Retina (tissue), 1 donor: ENCODE data around the gene HSPG2.
"Not testable (repeated sequence)": the region's sequence is repeated elsewhere in the genome, so short reads cannot be mapped to it uniquely, and the experiment has no call there.

ENCODE experiments used
- DNase-seq: peaks from one replicate; pipeline ENCODE4 v3.0.0-alpha.2; 2016

The HSPG2 gene

GRCh38 chr1:21937034-21937371 lies at the start of gene HSPG2:
HSPG2 (minus strand) TSS chr1:21937310; CDS start chr1:21937217, 93 bp downstream.
- no peak for DNase-seq

DNA sequence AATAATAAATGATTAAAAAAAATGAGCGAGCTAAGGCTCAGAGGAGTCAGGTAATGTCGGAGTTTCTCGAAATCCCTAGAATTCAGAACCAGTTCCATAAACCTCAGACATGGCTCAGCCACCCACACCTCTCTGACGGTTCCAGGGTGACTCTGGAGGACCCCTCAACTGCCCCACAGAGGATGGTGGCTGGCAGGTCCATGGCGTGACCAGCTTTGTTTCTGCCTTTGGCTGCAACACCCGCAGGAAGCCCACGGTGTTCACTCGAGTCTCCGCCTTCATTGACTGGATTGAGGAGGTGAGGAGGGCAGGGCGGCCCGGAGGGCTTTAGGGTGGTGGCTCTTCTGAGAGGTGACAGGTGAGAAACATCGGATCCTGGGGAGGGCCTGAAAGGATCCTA lies 49.3 kb upstream of the HSPG2 start:
- DNase-seq: not testable (repeated sequence)

GRCh38 chr1:21985893-21986292 lies 48.8 kb upstream of the HSPG2 start:
- not testable (repeated sequence) for DNase-seq

GRCh38 chr1:21983539-21983938 lies 46.4 kb upstream of the HSPG2 start:
- not testable (repeated sequence) for DNase-seq

- DNase-seq: not testable (repeated sequence)
Observed at GRCh38 chr1:21982122-21982521, 45.0 kb upstream of the HSPG2 start.

DNA sequence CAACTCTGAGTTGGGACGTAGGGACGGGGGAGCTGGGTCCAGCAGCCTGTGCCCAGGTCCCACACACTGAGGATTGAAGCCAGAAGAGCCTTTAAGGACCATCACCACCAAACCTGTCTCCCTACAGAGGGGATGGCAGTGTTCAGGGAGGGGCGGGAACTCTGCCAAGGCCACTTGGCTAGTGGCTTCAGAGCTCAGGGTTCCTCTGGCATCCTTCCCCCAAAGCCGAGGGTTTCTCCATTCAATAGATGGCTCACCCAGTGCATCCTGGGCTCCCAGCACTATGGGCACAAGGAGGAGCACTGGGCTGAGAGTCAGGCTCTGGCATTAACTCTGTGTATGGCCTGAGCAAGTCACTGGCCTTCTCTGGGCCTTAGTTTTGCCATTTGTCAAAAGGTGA lies 44.1 kb upstream of the HSPG2 start:
- not testable (repeated sequence) for DNase-seq

DNA sequence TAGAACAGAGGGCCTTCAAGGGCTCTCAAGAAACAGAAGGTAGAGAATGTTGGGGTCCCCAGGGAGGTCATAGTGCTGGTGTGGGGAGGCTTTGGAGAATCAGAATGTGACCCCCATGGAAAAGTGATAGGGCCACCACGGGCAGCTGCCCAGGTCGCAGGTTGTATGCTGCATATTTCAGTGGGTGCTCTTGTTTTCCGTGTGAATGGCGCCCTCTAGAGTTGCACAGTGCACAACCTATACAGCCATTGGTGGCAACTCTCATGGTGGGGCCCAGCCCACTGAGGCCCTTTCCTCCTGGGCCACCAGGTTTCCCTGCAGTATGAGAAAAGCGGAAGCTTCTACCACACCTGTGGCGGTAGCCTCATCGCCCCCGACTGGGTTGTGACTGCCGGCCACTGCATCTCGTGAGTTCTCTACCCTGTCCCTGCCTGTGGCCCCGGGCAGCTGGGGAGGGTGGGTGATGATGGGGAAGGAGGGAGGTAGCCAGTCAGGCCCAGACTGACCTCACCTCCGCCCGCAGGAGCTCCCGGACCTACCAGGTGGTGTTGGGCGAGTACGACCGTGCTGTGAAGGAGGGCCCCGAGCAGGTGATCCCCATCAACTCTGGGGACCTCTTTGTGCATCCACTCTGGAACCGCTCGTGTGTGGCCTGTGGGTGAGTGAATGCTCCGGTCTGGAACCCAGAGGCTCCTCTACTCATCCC lies 43.6 kb upstream of the HSPG2 start:
- DNase-seq: not testable (repeated sequence)

GRCh38 chr1:21978209-21978608 lies 41.1 kb upstream of the HSPG2 start:
- not testable (repeated sequence) for DNase-seq

DNA sequence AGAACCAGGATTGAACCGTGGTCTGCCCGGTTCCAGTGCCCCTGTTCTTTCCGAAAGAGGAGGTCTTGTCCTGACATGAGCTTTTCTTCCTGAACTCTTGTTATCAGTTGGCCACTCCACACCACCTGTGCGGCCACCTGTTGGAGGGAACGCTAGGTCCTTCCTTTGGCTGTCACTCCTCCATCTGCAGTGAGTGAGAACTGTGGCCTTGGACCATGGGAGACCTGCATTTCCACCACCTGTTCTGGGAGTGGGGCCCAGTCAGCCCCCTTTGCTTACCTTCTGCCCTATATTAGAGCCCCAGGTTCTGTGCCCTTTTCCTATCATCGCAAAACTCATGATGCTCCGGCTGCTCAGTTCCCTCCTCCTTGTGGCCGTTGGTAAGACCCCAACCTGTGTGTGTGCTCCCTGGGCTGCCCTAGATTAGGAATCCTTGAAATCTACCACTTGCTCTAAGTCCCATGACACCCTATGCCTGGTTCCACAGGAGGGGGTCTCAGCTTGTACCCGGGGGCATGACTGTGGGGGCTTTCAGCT lies 39.7 kb upstream of the HSPG2 start, which contains the start of gene CELA3B:
Gene CELA3B, plus strand, starts transcription at position 320 of the 537 bp plus-strand sequence. Its CDS starts 18 bp downstream, at position 338.
- DNase-seq: not testable (repeated sequence)

- not testable (repeated sequence) for DNase-seq
Observed at GRCh38 chr1:21975296-21975695, 38.2 kb upstream of the HSPG2 start.

DNA sequence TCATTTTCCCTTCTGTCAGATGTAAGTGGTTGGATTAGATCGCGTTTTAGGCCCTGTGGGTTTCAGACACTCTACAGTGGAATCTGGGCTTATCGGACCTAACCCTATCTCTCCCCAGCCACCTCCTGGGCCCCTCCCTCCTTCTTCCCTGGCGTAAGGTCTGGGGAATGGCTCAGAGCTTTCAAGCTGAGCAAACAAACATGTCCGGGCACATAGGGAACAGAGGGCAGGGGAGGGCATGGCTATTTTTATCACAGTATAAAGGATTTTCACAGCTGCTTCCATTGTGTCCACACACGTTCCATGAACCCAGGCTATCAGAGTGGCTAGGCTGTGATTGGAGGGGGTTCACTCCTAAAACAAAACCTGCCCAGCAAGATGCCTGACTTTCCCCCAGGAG lies 37.6 kb upstream of the HSPG2 start:
- not testable (repeated sequence) for DNase-seq

DNA sequence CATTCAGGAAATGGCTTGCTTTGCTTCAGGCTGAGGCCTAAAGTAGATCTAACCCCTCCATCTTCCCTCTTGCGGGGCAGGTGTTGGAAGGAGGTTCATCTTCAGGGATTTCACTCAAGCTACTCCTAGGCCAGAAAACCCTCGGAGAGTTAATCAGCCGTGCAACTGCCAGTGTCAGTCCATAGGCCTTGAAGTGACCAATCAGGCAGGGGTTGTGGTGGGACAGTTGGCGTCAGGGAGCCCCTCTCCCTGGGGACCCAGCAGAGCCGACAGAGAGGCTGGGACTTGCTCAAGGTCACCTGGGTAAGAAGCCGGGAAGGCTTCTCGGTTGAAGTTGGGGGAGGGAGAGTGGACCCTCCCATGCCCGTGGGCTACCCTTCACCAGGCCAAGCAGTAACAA lies 36.8 kb upstream of the HSPG2 start:
- DNase-seq: not testable (repeated sequence)

- DNase-seq: not testable (repeated sequence)
Observed at GRCh38 chr1:21972973-21973441, 35.9 kb upstream of the HSPG2 start.

- DNase-seq: not testable (repeated sequence)
Observed at GRCh38 chr1:21970523-21970922, 33.4 kb upstream of the HSPG2 start.

- DNase-seq: not testable (repeated sequence)
Observed at GRCh38 chr1:21969066-21969465, 32.0 kb upstream of the HSPG2 start.

GRCh38 chr1:21967216-21967615 lies 30.1 kb upstream of the HSPG2 start:
- not testable (repeated sequence) for DNase-seq

DNA sequence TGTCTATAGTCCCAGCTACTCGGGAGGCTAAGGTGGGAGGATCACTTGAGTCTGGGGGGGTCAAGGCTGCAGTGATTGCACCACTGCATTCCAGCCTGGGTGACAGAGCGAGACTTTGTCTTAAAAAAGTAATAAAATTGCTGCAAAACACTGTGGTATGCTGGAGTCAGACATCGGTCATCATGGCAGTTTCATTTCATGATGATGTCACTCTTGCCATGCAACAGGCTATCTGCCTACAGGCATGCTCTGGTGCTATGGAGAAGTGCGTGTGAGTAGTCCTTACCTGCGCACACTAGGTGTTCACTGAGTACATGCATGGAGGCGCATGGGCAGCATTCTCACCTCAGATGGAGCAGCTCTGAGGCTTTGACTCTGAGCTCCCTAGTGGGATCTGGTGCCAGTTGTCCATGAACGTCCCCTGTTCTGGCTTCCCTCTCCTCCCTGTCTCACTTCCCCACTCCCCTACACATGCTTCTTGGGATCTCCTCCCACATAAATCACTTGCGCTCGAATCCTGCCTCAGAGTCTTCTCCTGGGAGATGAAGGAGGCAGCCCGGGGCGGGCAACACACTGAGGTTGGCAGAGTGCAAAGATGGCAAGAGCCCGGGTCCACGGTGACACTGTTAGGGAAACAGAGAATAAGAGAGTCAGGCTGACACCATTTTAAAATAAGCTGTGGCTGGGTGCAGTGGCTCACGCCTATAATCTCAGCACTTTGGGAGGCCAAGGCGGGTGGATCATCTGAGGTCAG lies 29.3 kb upstream of the HSPG2 start:
- DNase-seq: no peak

DNA sequence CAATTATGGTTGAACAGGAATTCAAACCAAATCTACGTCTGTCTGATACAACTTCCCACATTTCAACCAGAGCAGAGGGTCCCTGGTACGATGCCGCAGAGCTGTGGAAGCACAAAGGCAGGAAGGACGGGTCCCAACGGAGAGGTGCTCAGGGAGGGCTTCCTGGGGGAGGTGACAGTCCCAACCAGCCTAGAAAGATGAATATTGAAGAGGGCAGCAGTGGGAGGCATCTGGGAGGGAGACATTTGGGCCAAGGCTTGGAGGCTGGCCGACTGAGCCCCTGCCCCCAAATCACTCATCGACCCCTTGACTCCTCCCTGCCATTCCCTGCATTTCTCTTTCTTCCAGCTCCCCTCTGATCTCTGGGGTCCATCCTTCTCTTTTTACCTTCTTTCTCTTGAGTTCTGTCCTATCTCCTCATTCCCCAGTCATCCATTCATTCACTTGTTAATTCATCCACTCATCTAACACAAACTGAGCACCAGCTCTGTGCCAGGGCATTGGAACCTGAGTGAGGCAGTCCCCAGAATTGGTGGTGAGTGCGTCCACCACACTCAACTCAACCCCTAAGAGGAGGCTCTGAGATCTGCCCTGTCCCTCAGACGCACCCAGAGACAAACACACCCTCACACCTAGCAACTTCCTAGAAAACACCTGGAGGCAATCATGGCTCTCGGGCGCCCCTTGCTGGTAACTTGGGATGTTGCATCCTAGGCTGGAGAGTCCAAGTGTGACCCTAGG lies 26.5 kb upstream of the HSPG2 start:
- DNase-seq: peak; percentile 80

DNA sequence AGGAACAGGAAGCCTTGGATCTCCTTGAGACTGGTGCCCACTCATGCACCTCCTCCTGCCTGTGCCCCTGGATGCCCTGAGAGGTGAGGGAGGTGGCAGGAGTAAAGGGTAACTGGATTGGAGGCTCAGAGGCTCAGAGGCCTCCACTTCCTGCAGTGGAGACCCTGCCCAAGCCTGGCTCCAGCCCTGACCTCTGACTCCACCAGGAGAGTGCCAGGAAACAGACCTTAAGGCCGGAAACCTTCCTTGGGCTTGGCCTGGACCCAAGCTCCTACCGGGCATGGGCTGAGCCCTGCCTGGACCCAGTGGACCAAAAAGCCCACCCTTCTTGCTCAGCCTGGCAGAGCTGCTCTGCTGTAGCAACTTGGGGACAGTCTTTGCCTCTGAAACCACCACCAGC lies 24.7 kb upstream of the HSPG2 start:
- no peak for DNase-seq

GRCh38 chr1:21961337-21961736 lies 24.2 kb upstream of the HSPG2 start:
- no peak for DNase-seq

DNA sequence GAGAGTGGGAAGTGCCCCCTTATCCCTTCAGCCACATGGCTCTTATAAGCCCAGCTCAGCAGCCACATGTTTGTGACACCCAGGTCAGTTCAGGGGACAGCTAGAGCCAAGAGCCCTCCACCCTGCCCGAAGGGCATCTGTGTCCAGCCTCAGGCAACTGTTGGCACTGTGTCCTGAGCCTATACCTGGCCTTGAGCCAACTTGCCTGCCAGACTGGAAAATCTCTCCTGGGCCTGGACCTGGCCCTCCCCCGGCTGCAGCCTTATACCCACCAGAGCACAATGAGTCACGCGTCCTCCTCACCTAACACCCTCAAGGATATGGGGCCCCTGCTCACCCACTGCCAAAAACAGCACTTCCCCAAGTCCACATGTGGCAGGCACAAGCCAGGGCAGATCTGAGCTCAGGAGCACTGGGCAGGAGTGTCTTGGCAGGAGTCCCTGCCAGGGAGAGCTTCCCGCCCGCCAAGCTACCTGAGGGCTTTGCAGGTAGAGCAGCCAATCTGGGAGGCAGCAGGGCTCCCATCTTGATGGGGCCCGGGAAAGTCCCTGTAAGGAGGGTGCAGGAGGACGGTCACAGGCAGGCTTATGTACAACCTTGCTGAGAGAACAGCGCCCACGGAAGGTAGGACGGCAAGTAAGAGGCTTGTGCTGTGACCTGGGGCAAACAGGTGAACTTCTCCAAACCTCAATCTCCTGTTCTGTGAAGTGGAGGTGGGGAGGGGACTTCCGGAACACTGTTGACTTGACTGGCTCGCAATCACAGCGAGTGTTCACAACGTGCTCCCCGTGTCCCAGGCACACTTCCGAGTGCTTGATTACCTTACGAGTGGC lies 19.8 kb upstream of the HSPG2 start:
- no peak for DNase-seq
